ENCODE measurements around the gene CNGB1.

- TF ChIP-seq CTCF (IDR thresholded peaks at IDR 0.05 in 8 of 11, conservative IDR thresholded peaks at IDR 0.05 in 3 of 11) = no peak
- no peak for TF ChIP-seq POLR2A (IDR thresholded peaks at IDR 0.05)
- TF ChIP-seq POLR2AphosphoS5 (IDR thresholded peaks at IDR 0.05) = no peak
These were observed 51.9 kb downstream of the CNGB1 start for GRCh38 chr16:57918994-57919393.
